ENCODE measurements around the gene GAK. TPM values are rescaled to one million over a fixed set of nuclear protein-coding genes. Genes with fewer than 3 reads are reported as not detected.

GAK gene
- total RNA-seq, 4 donors from 2014 or later, result 70.1 to 95.3 (median 78.1) TPM

DNA sequence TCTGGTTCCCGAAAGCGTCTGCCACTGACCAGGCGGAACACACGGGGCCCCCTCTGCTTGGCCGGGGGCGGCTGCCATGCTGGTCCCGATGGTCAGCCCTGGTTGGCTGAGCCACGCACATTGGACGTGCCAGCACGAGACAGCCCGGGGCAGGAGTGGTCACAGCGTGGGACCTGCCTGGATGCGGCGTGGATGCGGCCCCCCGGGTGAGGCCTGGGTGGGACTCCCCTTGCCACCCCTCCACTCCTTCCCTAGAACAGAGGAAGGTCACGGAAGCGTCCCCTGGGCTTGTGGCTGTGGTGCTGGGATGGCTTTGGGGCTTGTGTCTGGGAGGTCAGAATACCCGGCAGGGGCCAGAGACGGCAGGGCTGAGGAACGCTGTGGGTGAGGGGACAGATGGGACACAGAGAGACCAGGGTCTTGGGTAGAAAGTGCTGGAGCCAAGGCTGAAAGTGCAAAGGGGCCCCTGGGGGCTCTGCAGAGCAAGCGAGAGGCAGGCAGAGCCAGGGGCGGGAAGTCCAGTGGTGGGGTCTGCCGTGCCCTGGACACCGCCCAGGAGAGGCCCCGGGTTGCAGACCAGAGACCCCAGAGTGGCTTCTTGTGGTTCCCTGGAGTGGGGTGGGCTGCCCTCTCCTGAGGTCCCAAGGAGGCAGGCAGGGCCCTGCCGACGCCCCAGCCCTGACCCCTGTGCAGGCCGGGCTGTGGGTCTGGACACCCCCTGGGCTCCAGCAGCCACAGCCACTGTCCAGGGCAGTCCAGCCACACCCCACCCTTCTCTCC lies 97.6 kb downstream of the GAK start:
- Histone ChIP-seq H3K36me3 (no peaks in the 10 kb centered on the region), H3K27ac (no peak overlapping the region), H3K4me1 (no peaks in the 10 kb centered on the region), H3K4me3 (no peak overlapping the region), H3K9me3 (peaks cover 0 to 63% (median 0%) of the 10 kb centered on the region in 3 donors), H3K27me3 (peaks cover 37% of the 10 kb centered on the region)
- no peak for ATAC-seq
- TF ChIP-seq POLR2AphosphoS5 (IDR thresholded peaks at IDR 0.05) (no peak), EP300 (IDR thresholded peaks at IDR 0.05) (no peak), POLR2A (IDR thresholded peaks at IDR 0.05) (no peak), CTCF (IDR thresholded peaks at IDR 0.05) (no peak)
- WGBS, 2 donors (ENCODE audit: low coverage in 1 of 2), result 72% methylated on average over 8 of the region's 29 CpGs; no CpG with 5 or more reads in 1 of the 2 donors

DNA sequence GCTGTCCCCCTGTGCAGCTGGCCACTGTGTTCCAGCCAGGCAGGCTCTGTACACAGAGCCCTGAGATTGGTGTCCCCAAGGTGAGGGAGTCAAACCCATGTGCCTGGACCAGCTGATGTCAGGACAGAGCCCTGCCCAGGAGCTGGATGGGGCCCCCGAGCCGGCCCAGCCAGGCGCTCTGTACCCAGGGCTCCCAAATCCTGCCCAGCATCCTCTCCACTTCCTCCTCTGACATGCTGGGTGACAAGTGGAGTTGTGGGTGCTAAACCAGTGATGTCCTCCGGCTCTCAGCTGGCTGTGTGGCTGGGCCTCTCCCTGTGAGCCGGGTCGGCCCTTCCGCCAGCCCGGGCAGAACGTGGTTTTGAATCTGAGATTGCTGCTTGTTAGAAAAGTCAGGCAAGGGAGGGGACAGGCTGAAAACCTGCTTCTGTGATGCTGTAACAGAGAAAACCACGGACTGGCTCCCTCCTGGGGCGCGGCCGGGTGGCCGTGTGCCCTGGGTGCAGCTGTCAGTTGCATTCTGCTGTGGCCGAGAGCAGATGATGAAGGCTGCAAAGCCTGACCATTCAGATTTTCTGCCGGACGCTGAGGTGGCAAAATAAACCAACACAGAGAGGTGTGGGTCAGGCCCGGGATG lies 98.3 kb downstream of the GAK start:
- no peak for TF ChIP-seq POLR2A (IDR thresholded peaks at IDR 0.05)
- TF ChIP-seq CTCF (IDR thresholded peaks at IDR 0.05), result no peak
- no peak for TF ChIP-seq EP300 (IDR thresholded peaks at IDR 0.05)
- TF ChIP-seq POLR2AphosphoS5 (IDR thresholded peaks at IDR 0.05), result no peak
- WGBS, 2 donors (ENCODE audit: low coverage in 1 of 2), result 50% methylated on average over 1 of the region's 18 CpGs; no CpG with 5 or more reads in 1 of the 2 donors
- H3K36me3 ChIP-seq, result no peaks in the 10 kb centered on the region

GRCh38 chr4:833156-833555 lies 99.0 kb downstream of the GAK start:
- Histone ChIP-seq H3K4me3 (no peak overlapping the region), H3K36me3 (no peaks in the 10 kb centered on the region), H3K9me3 (peaks cover 0 to 48% (median 0%) of the 10 kb centered on the region in 3 donors), H3K4me1 (no peaks in the 10 kb centered on the region), H3K27me3 (peaks cover 51% of the 10 kb centered on the region), H3K27ac (no peak overlapping the region)
- TF ChIP-seq POLR2AphosphoS5 (IDR thresholded peaks at IDR 0.05) (no peak), EP300 (IDR thresholded peaks at IDR 0.05) (no peak), CTCF (IDR thresholded peaks at IDR 0.05) (no peak), POLR2A (IDR thresholded peaks at IDR 0.05) (no peak)
- 42 to 80% methylated on average over 1 to 7 of the region's 10 CpGs for WGBS, 2 donors (ENCODE audit: low coverage in 1 of 2)
- no peak for ATAC-seq

More for the DNA sequence above, 98.3 kb downstream of the GAK start:
- Histone ChIP-seq H3K27ac (no peak overlapping the region), H3K27me3 (peaks cover 44% of the 10 kb centered on the region), H3K4me1 (no peaks in the 10 kb centered on the region), H3K9me3 (peaks cover 0 to 55% (median 0%) of the 10 kb centered on the region in 3 donors), H3K4me3 (no peak overlapping the region)
- ATAC-seq, result no peak

DNA sequence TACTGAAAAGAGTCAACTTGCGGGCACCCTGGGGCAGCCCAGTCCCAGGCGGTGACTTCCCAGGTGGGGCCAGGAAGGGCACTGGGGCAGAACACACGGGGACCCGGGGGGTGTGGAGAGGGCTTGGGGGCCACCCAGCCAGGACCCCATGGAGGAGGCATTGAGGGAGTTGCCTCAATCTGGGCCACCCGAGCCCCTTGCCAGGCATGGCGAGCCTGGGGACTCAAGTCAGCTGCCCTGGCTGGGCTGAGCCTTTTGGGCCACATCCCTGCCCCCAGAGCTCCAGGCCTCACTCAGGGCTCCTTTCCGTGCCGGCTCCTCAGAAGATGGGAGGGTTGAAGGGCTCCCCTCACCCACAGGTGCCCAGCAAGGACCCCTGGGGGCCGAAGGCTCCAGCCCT lies 99.6 kb downstream of the GAK start:
- no peak overlapping the region for H3K4me3 ChIP-seq
- H3K4me1 ChIP-seq, result no peaks in the 10 kb centered on the region
- WGBS, 2 donors (ENCODE audit: low coverage in 1 of 2), result no CpG with 5 or more reads among the region's 9 CpGs

More for the DNA sequence above, 99.6 kb downstream of the GAK start:
- Histone ChIP-seq H3K9me3 (peaks cover 0 to 42% (median 0%) of the 10 kb centered on the region in 3 donors), H3K27me3 (peaks cover 57% of the 10 kb centered on the region), H3K27ac (no peak overlapping the region), H3K36me3 (no peaks in the 10 kb centered on the region)
- TF ChIP-seq POLR2A (IDR thresholded peaks at IDR 0.05) (no peak), EP300 (IDR thresholded peaks at IDR 0.05) (no peak), POLR2AphosphoS5 (IDR thresholded peaks at IDR 0.05) (no peak), CTCF (IDR thresholded peaks at IDR 0.05) (no peak)
- no peak for ATAC-seq

All from gastroesophageal sphincter (tissue), 4 donors.